ENCODE results near the gene GUCY1A2.
A peak's percentile ranks its signal among the peaks of the same experiment; 100 is the strongest.

The GUCY1A2 gene

GRCh38 chr11:106999196-106999595 is 19.1 kb downstream of the GUCY1A2 start:
- Histone ChIP-seq H3K4me3 (ENCODE audit: low read depth, low read length) (no peak overlapping the region), H3K4me1 (no peaks in the 10 kb centered on the region)
- DNase-seq, result no peak

GRCh38 chr11:106998916-106999188 is 19.4 kb downstream of the GUCY1A2 start:
- no peak for TF ChIP-seq CTCF (IDR thresholded peaks at IDR 0.05; ENCODE audit: low read depth, low read length)
- no peaks in the 10 kb centered on the region for H3K27me3 ChIP-seq
- H3K9me3 ChIP-seq, result no peaks in the 10 kb centered on the region
- H3K36me3 ChIP-seq, result no peaks in the 10 kb centered on the region
- no peaks in the 10 kb centered on the region for H3K4me1 ChIP-seq
- H3K4me3 ChIP-seq (ENCODE audit: low read depth, low read length), result no peak overlapping the region
- DNase-seq, result no peak

More at GRCh38 chr11:106999196-106999595, 19.1 kb downstream of the GUCY1A2 start:
- TF ChIP-seq CTCF (IDR thresholded peaks at IDR 0.05; ENCODE audit: low read depth, low read length), result no peak
- Histone ChIP-seq H3K36me3 (no peaks in the 10 kb centered on the region), H3K9me3 (no peaks in the 10 kb centered on the region), H3K27me3 (no peaks in the 10 kb centered on the region)

GRCh38 chr11:106998116-106998915 is 20.0 kb downstream of the GUCY1A2 start:
- no peak for TF ChIP-seq CTCF (IDR thresholded peaks at IDR 0.05; ENCODE audit: low read depth, low read length)
- no peak for DNase-seq
- no peaks in the 10 kb centered on the region for H3K36me3 ChIP-seq
- no peak overlapping the region for H3K4me3 ChIP-seq (ENCODE audit: low read depth, low read length)
- H3K9me3 ChIP-seq, result no peaks in the 10 kb centered on the region
- no peaks in the 10 kb centered on the region for H3K4me1 ChIP-seq
- no peaks in the 10 kb centered on the region for H3K27me3 ChIP-seq

GRCh38 chr11:106997227-106997626 is 21.0 kb downstream of the GUCY1A2 start:
- H3K36me3 ChIP-seq, result no peaks in the 10 kb centered on the region
- H3K27me3 ChIP-seq, result no peaks in the 10 kb centered on the region
- no peak for TF ChIP-seq CTCF (IDR thresholded peaks at IDR 0.05; ENCODE audit: low read depth, low read length)
- no peaks in the 10 kb centered on the region for H3K9me3 ChIP-seq
- H3K4me1 ChIP-seq, result no peaks in the 10 kb centered on the region
- no peak for DNase-seq
- H3K4me3 ChIP-seq (ENCODE audit: low read depth, low read length), result no peak overlapping the region

- TF ChIP-seq CTCF (IDR thresholded peaks at IDR 0.05; ENCODE audit: low read depth, low read length), result no peak
- DNase-seq, result no peak
- H3K9me3 ChIP-seq, result no peaks in the 10 kb centered on the region
These were observed 21.6 kb downstream of the GUCY1A2 start for GRCh38 chr11:106996691-106997090.

GRCh38 chr11:106990331-106990730 is 27.9 kb downstream of the GUCY1A2 start:
- Histone ChIP-seq H3K4me1 (no peaks in the 10 kb centered on the region), H3K9me3 (no peaks in the 10 kb centered on the region), H3K4me3 (ENCODE audit: low read depth, low read length) (no peak overlapping the region), H3K36me3 (no peaks in the 10 kb centered on the region), H3K27me3 (no peaks in the 10 kb centered on the region)
- TF ChIP-seq CTCF (IDR thresholded peaks at IDR 0.05; ENCODE audit: low read depth, low read length), result no peak
- DNase-seq, result peak; percentile 13

More at GRCh38 chr11:106996691-106997090, 21.6 kb downstream of the GUCY1A2 start:
- H3K36me3 ChIP-seq, result no peaks in the 10 kb centered on the region
- no peaks in the 10 kb centered on the region for H3K4me1 ChIP-seq
- no peak overlapping the region for H3K4me3 ChIP-seq (ENCODE audit: low read depth, low read length)
- H3K27me3 ChIP-seq, result no peaks in the 10 kb centered on the region

All from BE2C (cell line).